Measurements from ENCODE around the gene VPREB1.
"Not testable (repeated sequence)": the region's sequence is repeated elsewhere in the genome, so short reads cannot be mapped to it uniquely, and the experiment has no call there.

VPREB1 gene

DNA sequence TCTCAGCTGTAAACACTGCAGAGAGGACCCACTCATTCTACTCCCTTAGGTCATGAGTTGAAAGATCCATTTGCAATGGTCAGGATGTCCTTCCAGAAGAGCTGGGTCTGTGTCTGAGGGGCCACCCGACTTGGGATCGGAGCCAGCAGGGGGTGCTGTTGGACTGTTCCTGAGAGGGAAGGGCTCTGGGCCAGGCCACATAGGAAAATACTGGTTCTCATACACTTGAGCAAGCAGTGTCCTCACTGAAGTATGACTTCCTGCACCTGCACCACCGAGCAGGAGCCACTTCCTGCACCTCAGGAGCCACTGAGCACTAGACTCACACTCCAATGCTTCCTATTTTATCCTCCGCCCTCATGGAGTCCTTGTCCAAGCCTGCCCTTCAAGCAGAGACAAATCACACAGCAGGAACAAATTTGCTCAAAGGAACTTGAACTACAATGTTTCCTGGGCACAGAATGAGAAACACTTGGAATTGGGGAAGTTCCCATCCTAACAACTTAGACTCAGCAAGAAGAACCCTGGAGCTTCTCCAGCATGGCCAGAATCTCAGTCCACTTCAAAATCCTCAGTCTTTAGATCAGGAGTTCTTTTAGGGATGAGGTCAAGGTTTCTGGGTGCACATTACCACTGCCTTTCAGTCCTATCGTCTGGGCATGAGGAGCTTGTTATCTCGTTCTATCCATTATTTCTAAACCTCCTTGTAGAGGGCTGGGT is 36.6 kb upstream of the VPREB1 start:
- Mint-ChIP-seq H3K4me1 (ENCODE audit: low read depth) (no peaks in the 10 kb centered on the region), H3K9me3 (no peaks in the 10 kb centered on the region), H3K36me3 (ENCODE audit: low read depth) (no peaks in the 10 kb centered on the region), H3K4me3 (no peak overlapping the region), H3K27ac (no peak overlapping the region), H3K27me3 (peaks cover 45% of the 10 kb centered on the region)
- intact Hi-C loops (cut with micrococcal nuclease) = loop anchor here (2.0 kb wide), 1 partner anchor 27 kb away; no protein-coding TSS in a partner anchor

DNA sequence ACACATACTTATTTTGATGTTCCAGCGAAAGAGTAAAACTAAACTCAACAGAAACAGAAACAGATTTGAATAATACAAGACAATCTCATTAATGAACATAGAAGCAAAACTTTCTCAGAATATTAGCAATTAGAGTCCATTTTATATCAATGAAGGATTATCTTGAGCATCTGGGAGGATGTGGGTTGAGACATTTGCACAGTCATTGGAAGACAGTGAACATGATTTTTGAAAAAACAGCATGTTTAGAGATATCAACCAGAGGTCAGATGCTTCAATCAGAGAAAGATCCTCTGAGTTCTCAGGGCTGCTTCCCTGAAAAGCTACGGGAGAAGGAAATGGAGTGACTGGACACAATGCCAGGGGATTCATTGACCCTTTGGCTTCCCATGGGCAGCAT is 35.9 kb upstream of the VPREB1 start:
- H3K36me3 Mint-ChIP-seq (ENCODE audit: low read depth) = no peaks in the 10 kb centered on the region
- peaks cover 42% of the 10 kb centered on the region for H3K27me3 Mint-ChIP-seq
- H3K4me3 Mint-ChIP-seq = no peak overlapping the region
- H3K9me3 Mint-ChIP-seq = no peaks in the 10 kb centered on the region
- no peaks in the 10 kb centered on the region for H3K4me1 Mint-ChIP-seq (ENCODE audit: low read depth)
- H3K27ac Mint-ChIP-seq = no peak overlapping the region
- intact Hi-C loops (cut with micrococcal nuclease) = no loop called here

DNA sequence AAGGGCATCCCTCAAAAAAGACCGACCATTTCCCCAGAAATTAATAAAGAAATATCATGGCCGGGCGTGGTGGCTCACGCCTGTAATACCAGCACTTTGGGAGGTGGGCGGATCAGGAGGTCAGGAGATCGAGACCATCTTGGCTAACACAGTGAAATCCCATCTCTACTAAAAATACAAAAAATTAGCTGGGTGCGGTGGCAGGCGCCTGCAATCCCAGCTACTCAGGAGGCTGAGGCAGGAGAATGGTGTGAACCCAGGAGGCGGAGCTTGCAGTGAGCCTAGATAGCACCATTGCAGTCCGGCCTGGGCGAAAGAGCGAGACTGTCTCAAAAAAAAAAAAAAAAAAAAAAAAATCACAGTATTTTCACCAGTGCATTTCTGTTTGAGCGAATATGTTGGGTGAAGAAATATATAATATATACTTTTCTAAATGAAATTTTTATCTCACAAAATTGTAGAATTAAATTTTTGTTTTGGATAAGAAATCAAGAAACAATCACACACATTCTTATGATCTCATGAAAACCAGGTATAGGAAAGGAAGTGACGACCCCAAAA is 35.4 kb upstream of the VPREB1 start:
- H3K4me1 Mint-ChIP-seq (ENCODE audit: low read depth); H3K9me3 Mint-ChIP-seq; H3K36me3 Mint-ChIP-seq (ENCODE audit: low read depth); H3K27ac Mint-ChIP-seq; H3K4me3 Mint-ChIP-seq; intact Hi-C loops (cut with micrococcal nuclease): not testable (repeated sequence)
- peaks cover 40% of the 10 kb centered on the region for H3K27me3 Mint-ChIP-seq

DNA sequence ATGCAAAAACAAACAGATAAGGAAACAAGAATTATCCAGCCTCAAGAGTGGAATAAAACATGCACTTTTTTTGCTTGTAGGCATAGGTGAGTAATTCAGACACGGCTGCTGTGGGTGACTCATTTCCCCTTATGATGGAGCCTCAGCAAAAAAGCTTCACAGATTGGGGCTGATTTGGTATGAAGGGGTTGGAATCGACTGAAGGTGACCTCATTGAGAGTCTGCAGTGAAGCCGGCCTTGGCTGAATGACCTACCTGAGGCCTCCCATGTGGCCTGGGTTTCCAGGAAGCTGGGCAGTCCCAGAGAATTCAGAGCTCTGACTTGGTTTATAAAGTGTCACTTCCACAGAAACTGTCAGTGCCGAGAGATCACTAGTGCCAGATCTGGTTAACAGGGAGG is 34.2 kb upstream of the VPREB1 start:
- Mint-ChIP-seq H3K4me3 (no peak overlapping the region), H3K36me3 (ENCODE audit: low read depth) (no peaks in the 10 kb centered on the region), H3K27ac (no peak overlapping the region), H3K27me3 (peaks cover 35% of the 10 kb centered on the region), H3K4me1 (ENCODE audit: low read depth) (peaks cover under 1% of the 10 kb centered on the region), H3K9me3 (no peaks in the 10 kb centered on the region)
- intact Hi-C loops (cut with micrococcal nuclease) = no loop called here

DNA sequence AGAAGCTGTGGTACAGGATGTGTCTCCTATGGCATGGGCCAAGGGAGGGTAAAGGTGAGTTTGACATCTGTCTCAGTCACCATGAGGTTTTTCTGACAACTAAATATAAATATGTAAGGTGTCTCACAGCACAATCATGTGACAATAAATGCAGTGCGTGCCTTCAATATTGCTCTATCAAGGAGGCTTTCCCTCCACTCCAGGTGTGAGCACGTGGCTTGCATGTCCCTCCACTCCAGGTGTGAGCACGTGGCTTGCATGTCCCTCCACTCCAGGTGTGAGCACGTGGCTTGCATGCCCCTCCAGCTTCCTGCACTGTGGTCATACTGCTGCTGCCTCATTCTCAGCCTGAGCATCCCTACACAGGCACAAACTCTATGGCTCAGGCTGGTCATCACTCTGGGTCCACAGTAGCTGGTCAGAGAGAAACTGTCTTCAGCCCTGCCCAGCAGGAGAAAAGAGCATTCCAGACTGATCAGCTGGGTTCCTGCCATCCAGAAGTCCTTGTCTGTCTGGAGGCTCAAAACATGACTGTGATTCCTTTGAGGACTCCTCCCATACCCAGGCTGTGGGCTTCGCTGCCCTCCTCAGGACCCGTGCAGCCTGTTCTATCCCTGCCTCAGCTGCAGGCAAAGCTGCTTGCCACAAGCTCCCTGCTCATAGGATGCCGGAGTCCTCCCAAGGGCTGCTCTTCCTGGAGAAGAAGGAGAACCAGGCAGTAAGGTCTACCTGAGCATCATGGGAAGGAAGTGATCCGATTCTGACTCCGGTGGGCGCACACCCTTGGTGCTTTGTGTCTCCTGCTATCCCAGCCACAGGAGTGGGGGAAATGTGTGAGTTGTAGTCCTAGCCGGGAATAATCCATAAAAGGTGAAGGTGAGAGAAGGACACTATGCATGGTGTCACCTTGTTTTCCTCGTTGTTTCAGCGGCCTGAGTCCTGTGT is 33.4 kb upstream of the VPREB1 start:
- Mint-ChIP-seq H3K36me3 (ENCODE audit: low read depth) (no peaks in the 10 kb centered on the region), H3K4me3 (no peak overlapping the region), H3K27me3 (peaks cover 30% of the 10 kb centered on the region), H3K27ac (no peak overlapping the region), H3K9me3 (no peaks in the 10 kb centered on the region), H3K4me1 (ENCODE audit: low read depth) (peaks cover 5% of the 10 kb centered on the region)
- intact Hi-C loops (cut with micrococcal nuclease) = no loop called here

DNA sequence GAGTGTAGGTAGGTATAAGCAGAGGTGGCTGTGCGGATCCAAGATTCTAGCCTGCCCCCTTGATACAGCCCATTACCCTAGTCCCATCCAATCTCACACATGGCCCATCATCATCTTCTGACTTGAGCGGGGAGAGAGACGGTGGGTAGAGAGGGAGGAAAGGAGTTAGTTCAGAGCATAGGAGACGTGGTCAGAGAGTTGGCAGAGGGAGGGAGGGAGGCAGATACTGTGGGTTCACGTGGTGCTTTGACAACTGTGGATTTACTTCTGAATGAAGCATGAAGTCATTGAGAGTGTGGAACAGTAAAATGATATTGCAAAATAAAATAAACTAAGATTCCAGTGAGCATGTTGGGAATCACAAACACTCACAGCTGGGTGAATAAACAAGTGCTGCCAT is 31.4 kb upstream of the VPREB1 start:
- intact Hi-C loops (cut with micrococcal nuclease) = no loop called here
- H3K4me3 Mint-ChIP-seq = no peak overlapping the region
- no peak overlapping the region for H3K27ac Mint-ChIP-seq
- peaks cover 5% of the 10 kb centered on the region for H3K4me1 Mint-ChIP-seq (ENCODE audit: low read depth)
- peaks cover 23% of the 10 kb centered on the region for H3K27me3 Mint-ChIP-seq
- no peaks in the 10 kb centered on the region for H3K9me3 Mint-ChIP-seq
- H3K36me3 Mint-ChIP-seq (ENCODE audit: low read depth) = no peaks in the 10 kb centered on the region

DNA sequence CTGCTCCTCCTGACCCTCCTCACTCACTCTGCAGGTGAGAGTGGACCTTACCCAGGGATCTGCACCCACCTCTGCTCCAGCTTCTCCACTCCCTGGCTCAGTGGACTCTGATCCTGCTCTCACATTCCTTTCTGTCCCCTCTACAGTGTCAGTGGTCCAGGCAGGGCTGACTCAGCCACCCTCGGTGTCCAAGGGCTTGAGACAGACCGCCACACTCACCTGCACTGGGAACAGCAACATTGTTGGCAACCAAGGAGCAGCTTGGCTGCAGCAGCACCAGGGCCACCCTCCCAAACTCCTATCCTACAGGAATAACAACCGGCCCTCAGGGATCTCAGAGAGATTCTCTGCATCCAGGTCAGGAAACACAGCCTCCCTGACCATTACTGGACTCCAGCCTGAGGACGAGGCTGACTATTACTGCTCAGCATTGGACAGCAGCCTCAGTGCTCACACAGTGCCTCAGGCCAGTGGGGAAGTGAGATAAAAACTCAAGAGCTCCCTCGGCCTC is 29.7 kb upstream of the VPREB1 start:
- no peak overlapping the region for H3K4me3 Mint-ChIP-seq
- H3K27ac Mint-ChIP-seq = no peak overlapping the region
- H3K4me1 Mint-ChIP-seq (ENCODE audit: low read depth) = peaks cover 5% of the 10 kb centered on the region

DNA sequence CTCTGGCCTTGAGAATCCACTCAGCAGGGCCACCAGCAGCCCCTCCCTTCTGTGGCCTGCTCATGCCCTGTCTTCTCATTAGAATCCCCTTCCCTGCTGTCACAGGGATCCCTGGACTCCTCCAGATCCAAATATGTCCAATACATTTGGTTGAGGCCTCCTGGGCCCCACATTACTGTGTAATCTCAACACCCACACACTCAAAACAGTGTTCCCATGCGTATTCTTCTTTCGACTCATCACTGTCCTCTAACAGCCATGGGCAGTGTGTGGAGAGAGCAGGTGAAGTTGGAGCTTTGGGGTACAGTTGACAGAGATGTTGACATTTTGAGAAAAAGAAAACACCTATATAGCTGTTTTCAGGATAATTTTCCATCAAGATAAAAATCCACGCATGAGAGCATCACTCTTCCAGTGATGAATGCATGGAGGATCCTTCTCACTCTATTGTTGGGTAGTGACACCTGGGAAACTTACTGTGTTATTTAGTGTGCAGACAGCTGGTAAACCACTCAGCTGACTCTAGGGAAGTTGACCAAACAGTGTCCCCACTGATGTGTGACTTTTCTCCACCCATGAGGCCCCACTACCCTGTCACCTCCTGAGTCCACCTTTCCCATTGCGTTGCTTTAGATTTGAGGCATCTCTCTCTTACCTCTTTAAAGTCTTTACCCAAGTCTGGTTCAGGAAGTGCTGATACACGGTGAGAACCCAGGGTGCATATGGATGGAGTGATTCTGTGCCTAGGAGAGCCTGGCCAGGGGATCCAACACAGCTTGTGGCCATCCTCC is 28.7 kb upstream of the VPREB1 start:
- Mint-ChIP-seq H3K9me3 (no peaks in the 10 kb centered on the region), H3K4me3 (no peak overlapping the region), H3K4me1 (ENCODE audit: low read depth) (peaks cover 5% of the 10 kb centered on the region), H3K36me3 (ENCODE audit: low read depth) (no peaks in the 10 kb centered on the region), H3K27me3 (peaks cover 13% of the 10 kb centered on the region), H3K27ac (no peak overlapping the region)
- intact Hi-C loops (cut with micrococcal nuclease) = no loop called here

More for the DNA sequence above, 29.7 kb upstream of the VPREB1 start:
- intact Hi-C loops (cut with micrococcal nuclease) = no loop called here
- no peaks in the 10 kb centered on the region for H3K9me3 Mint-ChIP-seq
- H3K27me3 Mint-ChIP-seq = peaks cover 16% of the 10 kb centered on the region
- H3K36me3 Mint-ChIP-seq (ENCODE audit: low read depth) = no peaks in the 10 kb centered on the region

DNA sequence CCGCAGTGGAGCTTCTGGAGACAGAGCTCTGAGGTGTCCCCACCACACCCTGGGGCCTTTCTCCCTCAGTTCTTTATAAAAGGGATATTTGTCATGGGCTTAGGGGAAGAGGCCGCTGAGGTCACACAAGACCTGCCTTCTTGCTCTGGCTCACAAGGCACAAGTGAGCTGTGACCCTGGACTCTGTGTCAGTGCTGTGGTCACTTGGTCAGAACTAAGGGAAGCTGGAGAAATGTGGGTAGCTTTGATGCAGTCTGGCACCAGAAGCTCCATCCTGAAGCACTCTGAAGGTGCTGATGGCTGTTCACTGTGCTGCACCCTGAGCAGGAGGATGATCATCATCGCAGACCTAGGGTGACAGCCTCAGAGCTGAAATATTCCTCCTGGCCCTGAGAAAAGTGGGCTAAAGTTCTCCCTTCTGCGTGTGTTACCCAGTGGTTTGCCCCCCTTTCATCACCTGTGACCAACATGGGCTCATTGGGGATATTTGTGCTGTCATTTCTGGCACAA is 28.1 kb upstream of the VPREB1 start:
- Mint-ChIP-seq H3K27ac (no peak overlapping the region), H3K36me3 (ENCODE audit: low read depth) (no peaks in the 10 kb centered on the region), H3K4me3 (no peak overlapping the region), H3K4me1 (ENCODE audit: low read depth) (peaks cover 5% of the 10 kb centered on the region), H3K27me3 (peaks cover 7% of the 10 kb centered on the region), H3K9me3 (no peaks in the 10 kb centered on the region)
- intact Hi-C loops (cut with micrococcal nuclease) = no loop called here

DNA sequence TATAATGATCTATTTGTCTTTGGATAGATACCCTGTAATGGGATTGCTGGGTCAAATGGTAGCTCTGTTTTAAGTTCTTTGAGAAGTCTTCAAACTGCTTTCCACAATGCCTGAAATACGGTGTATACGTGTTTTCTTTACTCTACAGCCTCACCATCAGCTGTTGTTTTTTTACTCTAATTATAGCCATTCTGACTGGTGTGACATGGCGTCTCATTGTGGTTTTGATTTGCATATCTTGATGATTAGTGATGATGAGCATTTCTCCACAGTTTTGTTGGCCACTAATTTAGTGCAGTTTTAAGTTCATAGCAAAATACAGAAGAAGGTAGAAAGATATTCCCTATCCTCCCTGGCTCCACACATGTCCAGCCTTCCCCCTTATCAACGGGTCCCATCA is 26.3 kb upstream of the VPREB1 start:
- no peaks in the 10 kb centered on the region for H3K9me3 Mint-ChIP-seq
- H3K27ac Mint-ChIP-seq = no peak overlapping the region
- peaks cover 5% of the 10 kb centered on the region for H3K4me1 Mint-ChIP-seq (ENCODE audit: low read depth)
- no peak overlapping the region for H3K4me3 Mint-ChIP-seq
- H3K27me3 Mint-ChIP-seq = no peaks in the 10 kb centered on the region
- intact Hi-C loops (cut with micrococcal nuclease) = no loop called here
- H3K36me3 Mint-ChIP-seq (ENCODE audit: low read depth) = no peaks in the 10 kb centered on the region

DNA sequence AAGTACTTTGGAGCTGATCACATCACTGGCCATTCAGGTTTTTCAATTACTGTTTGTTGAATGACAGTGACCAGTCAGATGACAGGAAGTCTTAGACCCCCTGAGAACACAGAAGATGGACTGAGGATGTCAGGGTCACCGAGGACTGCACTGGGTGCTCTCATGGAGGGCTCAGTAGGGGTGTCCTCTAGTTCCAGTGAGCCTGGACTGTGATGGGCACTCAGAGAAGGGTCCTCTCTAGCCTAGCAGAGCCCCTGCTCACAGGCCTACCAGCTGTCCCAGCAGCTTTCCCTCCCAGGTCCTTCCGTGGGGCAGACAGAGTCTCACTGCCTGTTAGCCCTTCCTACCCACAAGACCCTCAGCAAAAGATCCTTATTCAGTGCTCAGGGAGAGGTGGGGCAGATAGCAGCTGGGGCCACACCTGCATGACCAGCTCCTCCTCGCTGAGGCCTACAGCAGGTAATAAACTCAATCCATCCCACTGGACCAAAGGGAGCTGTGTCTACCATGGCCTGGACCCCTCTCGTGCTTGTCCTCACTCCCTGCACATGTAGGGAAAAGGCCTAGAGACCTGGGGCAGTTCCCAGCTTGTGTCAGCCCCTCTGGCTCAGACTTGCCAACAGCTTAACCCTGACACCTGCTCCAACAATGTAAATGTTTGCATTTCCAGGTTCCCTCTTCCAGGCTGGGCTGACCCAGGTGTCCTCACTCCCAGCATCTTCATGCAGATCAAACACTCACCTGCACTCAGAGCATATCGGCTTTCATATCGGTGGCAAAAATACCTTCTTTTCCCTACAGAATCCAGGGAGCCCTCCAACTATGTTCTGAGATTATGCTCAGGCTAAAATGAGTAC is 25.2 kb upstream of the VPREB1 start:
- H3K4me3 Mint-ChIP-seq = no peak overlapping the region
- no peaks in the 10 kb centered on the region for H3K36me3 Mint-ChIP-seq (ENCODE audit: low read depth)
- H3K27me3 Mint-ChIP-seq = no peaks in the 10 kb centered on the region
- H3K4me1 Mint-ChIP-seq (ENCODE audit: low read depth) = peaks cover 5% of the 10 kb centered on the region
- H3K27ac Mint-ChIP-seq = no peak overlapping the region
- intact Hi-C loops (cut with micrococcal nuclease) = no loop called here
- no peaks in the 10 kb centered on the region for H3K9me3 Mint-ChIP-seq

DNA sequence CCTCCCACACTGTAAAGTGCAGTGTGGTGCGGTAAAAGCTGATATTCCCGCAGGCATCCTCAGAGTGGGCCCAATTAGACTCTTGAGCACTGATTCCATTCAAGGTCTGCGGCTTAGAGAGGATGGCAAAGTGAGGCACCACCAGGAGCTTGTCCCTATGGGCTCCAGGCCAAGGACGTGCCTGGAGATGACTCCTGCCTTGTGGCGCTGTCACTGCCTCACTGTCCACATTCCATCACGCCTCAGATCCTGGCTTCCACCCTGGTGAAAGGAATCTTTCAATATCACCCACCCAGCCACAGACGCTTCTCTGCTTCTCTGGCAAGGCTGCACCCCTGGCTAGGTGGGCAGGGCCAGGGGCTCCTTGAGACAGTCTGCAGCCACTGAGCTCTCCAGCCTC is 23.5 kb upstream of the VPREB1 start:
- H3K27me3 Mint-ChIP-seq; intact Hi-C loops (cut with micrococcal nuclease); H3K27ac Mint-ChIP-seq; H3K4me1 Mint-ChIP-seq (ENCODE audit: low read depth); H3K4me3 Mint-ChIP-seq; H3K36me3 Mint-ChIP-seq (ENCODE audit: low read depth); H3K9me3 Mint-ChIP-seq: not testable (repeated sequence)

Data from dendritic cell treated with granulocyte-macrophage colony-stimulating factor and Interleukin-4, amounts not matched to agents 40 ng/mL and 50 ng/mL, for 4 days (primary cell).